ENCODE results near the gene CTSZ. TPM values are rescaled to one million over a fixed set of nuclear protein-coding genes. Genes with fewer than 3 reads are reported as not detected.
"Not testable (repeated sequence)": the region's sequence is repeated elsewhere in the genome, so short reads cannot be mapped to it uniquely, and the experiment has no call there.

Gene CTSZ
- polyA plus RNA-seq, 6 donors from 2014 or later: 15.7 to 39.6 (median 25.4) TPM

DNA sequence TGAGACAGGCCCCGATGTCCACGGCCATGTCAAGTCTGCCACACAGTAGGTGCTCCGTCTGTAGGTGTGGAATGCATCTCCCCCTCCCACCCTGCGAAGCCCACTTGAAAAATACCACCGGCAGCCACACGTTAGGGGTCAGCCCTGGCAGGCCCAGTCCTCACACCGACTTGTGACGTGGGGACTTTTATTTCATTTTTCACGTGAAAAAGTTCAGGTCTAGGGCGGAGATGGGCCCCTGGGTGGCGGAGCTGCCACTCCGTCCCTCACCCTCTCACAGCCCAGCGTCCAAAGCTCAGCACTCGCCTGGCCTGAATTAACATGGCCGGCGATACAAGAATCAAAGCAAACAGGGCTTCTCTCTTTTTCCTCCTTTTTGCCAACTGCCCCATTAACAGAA is 8.4 kb upstream of the CTSZ start:
- Mint-ChIP-seq H3K4me1 (peaks cover 48 to 52% (median 49%) of the 10 kb centered on the region in 3 donors), H3K4me3 (peak overlapping the region in 1 of 8 donors; percentile 74), H3K27me3 (no peaks in the 10 kb centered on the region), H3K9me3 (no peaks in the 10 kb centered on the region), H3K36me3 (peaks cover 0 to 5% of the 10 kb centered on the region in 2 donors), H3K27ac (no peak overlapping the region)
- DNase-seq (no peak), ATAC-seq (ENCODE audit: low read depth in 2 of 2) (no peak)

DNA sequence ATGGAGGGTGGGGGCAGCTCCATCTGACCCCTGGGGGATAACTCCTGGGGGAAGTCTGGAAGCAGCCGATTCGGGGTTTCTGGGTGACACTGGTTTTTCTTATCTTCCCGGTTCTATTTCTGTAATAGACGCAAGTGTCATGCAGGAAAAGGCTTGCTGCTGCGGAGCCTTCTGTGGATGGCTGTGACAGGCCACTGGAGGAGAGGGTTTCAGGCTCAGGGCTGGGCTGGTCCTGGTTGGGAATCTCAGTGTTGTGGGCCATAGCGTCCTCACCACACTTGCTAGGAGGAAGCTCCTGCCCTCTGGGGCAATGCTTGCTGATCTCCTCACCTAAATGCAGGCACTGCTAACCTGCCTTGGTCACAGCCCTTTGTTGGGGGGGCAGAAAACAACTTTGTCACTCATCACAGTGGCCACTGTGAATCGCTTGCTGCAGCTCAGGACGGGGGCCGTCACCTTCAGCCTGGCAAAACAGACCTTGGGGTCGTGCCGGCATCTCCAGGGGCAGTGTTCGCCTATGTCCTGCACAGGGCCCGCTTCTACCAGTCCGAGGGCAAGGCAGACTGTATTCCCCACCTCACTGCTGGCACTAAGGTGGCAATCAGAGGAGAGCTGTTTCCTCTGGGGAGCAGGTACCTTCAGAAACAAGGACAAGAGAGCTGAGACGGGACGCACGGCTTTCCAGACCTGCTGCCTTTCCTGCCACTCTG is 7.8 kb upstream of the CTSZ start:
- no peak for DNase-seq
- H3K4me1 Mint-ChIP-seq: peaks cover 49 to 57% (median 54%) of the 10 kb centered on the region in 3 donors
- H3K27me3 Mint-ChIP-seq: no peaks in the 10 kb centered on the region
- H3K36me3 Mint-ChIP-seq: peaks cover 0 to 5% of the 10 kb centered on the region in 2 donors
- peak overlapping the region in 4 of 6 donors; percentile 16 to 76 (median 70) for H3K27ac Mint-ChIP-seq
- H3K9me3 Mint-ChIP-seq: no peaks in the 10 kb centered on the region
- H3K4me3 Mint-ChIP-seq: peak overlapping the region in 1 of 8 donors; percentile 41
- ATAC-seq (ENCODE audit: low read depth in 2 of 2): no peak

DNA sequence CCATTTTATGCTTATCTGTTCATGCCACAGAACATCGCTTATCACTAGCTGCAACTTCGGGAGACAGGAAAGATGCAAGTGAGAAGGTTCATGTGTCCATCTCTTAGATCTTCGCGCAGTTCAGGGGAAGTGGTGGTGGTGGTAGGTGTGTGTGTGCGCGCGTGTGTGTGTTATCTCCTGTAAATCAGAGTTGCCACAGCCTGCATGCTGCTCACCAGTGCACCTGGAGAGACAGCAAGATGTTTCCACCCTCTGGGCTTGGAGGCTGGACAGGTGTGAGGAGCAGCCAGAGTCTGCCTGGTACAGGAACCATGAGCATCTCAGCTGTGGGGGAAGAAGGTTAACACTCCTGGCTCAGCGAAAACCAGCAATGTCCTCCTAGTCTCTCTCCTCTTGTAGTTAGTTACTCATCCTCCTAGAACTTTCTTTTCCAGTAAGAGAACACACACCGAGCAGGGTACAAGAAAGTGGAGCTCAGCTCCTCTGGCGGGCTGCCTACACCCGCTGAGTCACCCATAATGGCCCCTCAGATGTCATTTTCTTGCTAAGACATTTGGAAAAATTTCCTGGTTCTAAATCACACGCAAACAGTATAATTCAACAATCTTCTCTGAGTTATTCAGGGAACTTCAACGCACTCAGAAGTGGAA is 7.0 kb upstream of the CTSZ start:
- Mint-ChIP-seq H3K27ac (peak overlapping the region in 4 of 6 donors; percentile 16 to 76 (median 62)), H3K4me3 (peak overlapping the region in 5 of 8 donors; percentile 3 to 62 (median 37)), H3K4me1 (peaks cover 52 to 62% (median 62%) of the 10 kb centered on the region in 3 donors), H3K9me3 (no peaks in the 10 kb centered on the region), H3K36me3 (peaks cover 0 to 5% of the 10 kb centered on the region in 2 donors), H3K27me3 (no peaks in the 10 kb centered on the region)
- DNase-seq (no peak), ATAC-seq (ENCODE audit: low read depth in 2 of 2) (no peak)

DNA sequence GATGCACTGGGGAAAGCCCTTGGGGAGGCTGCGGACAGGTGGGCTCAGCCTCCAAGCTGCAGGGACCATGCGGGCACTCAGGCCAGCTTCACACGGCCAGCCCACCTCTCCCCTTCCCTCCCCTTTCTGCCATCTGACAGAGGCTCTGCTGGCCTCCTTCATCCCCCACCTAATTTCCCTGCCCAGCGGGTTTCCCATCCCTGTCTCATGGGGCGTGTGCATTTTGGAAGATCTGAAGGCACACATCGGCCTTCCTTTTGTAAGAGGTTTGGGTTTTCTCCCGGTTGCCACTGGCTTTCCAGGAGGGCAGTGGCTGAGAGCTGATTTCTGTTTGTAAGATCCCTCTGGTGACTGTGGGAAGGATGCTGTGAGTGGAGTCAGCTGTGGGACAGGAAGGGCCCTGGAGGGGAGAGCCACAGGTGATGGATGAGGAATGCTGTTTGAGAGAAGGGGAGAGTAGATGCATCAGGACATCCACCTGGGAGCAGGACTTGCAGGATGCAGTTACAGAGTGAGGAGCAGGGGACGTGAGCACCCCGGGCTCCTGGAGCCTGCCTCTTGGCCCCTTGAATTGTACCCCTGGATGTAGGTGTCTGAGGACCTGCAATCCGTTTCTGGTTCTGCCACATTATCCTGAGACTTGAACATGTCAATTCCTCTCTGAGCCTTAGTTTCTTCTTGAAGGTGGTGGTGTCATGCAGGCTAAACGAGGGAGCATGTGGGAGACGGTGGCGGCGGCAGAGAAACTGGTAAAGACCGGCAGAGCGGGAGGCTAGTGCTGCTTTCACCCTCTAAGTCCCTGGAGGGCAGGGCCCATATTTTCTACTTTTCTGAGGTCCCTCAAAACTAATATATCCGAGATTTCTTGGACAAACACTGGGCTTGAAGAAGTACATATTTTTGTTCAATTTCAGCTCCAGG is 6.2 kb upstream of the CTSZ start:
- no peak for DNase-seq
- H3K4me3 Mint-ChIP-seq: peak overlapping the region in 1 of 8 donors; percentile 22
- ATAC-seq (ENCODE audit: low read depth in 2 of 2): no peak
- H3K36me3 Mint-ChIP-seq: peaks cover 0 to 5% of the 10 kb centered on the region in 2 donors
- no peaks in the 10 kb centered on the region for H3K9me3 Mint-ChIP-seq
- peak overlapping the region in 4 of 6 donors; percentile 16 to 92 (median 26) for H3K27ac Mint-ChIP-seq
- H3K27me3 Mint-ChIP-seq: no peaks in the 10 kb centered on the region
- peaks cover 56 to 69% (median 66%) of the 10 kb centered on the region in 3 donors for H3K4me1 Mint-ChIP-seq

DNA sequence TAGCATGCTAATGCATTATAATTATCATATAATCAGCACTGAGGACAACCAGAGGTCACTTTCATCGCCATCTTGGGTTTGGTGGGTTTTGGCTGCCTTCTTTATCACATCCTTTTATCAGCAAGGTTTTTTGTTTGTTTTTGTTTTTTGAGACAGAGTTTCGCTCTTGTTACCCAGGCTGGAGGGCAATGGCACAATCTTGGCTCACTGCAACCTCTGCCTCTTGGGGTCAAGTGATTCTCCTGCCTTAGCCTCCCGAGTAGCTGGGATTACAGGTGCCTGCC is 4.8 kb upstream of the CTSZ start:
- H3K4me1 Mint-ChIP-seq: peaks cover 46 to 66% (median 62%) of the 10 kb centered on the region in 3 donors
- not testable (repeated sequence) for H3K4me3 Mint-ChIP-seq

DNA sequence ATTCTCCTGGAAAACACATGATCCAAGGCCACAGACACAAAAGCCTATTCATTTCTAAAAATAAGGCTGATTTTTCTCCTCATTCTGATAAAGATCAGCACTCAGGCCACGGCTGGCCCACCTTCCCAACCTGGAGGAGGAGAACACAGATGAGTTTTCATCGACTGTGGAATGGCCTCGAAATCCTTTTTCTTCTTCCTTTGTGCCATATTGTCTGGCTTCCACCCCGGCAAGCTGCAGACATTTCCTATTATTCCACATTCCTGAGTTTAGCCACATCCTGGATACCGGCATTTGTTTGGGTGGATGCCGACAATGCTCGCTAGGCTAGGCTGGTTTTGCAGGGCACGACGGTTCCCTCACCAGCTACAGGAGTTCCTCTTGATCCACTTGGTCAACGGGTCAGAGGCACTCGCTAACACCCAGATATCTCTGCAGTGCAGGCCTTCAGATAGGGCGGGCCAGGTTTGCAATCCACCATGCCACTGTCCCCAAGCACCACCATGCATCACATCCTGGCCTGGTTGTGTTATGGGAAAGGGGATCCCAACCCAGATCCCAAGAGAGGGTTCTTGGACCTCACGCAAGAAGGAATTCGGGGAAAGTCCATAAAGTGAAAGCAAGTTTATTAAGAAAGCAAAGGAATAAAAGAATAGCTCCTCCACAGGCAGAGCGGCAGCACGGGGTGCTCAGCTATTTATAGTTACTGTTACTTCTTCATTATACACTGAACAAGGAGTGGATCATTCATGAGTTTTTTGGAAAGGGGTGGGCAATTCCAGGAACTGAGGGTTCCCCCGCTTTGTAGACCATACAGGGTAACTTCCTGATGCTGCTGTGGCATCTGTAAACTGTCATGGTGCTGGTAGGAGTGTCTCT is 4.2 kb upstream of the CTSZ start:
- H3K9me3 Mint-ChIP-seq: no peaks in the 10 kb centered on the region
- DNase-seq (no peak), ATAC-seq (ENCODE audit: low read depth in 2 of 2) (no peak)
- no peaks in the 10 kb centered on the region for H3K27me3 Mint-ChIP-seq
- H3K36me3 Mint-ChIP-seq: peaks cover 0 to 5% of the 10 kb centered on the region in 2 donors
- peak overlapping the region in 2 of 6 donors; percentile 20 to 27 for H3K27ac Mint-ChIP-seq
- H3K4me1 Mint-ChIP-seq: peaks cover 40 to 60% (median 57%) of the 10 kb centered on the region in 3 donors
- H3K4me3 Mint-ChIP-seq: peak overlapping the region in 1 of 8 donors; percentile 32

More for the DNA sequence above, 4.8 kb upstream of the CTSZ start:
- H3K9me3 Mint-ChIP-seq; H3K36me3 Mint-ChIP-seq; DNase-seq; H3K27me3 Mint-ChIP-seq; ATAC-seq (ENCODE audit: low read depth in 2 of 2): not testable (repeated sequence)
- H3K27ac Mint-ChIP-seq: peak overlapping the region in 1 of 6 donors; percentile 86

DNA sequence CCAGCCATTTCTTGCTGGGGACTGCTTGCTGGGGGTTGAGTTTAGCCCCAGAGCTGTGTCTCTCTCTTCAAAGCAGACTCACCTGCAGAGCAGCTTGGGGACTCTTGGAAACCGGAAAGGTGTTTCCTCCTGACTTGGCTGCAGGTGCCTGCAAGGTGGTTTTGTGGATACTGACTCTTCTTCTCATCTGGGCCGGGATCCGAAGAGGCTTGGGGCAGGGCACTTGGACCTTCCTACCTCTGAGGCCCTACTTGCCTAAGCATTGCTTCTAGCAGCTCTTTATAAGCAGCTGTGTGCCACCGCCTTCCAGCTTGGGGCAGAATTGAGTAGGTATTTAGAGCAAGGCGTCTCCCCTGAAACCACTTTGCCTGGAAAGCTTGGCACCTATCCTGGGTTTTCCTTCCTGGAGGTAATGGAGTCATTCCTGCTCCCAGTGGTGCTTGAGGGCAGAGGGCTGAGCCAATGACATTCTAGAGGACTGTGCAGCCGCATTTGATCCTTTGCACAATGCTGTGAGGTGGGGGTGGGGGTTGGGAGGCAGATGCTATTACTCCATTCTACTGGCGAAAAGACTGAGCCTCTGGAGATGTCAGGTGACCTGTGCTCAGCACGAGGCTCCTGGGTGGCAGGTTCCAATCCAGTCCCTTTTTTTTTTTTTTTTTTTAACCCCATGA is 3.4 kb upstream of the CTSZ start:
- H3K27ac Mint-ChIP-seq: peak overlapping the region in 1 of 6 donors; percentile 24
- ATAC-seq (ENCODE audit: low read depth in 2 of 2): no peak
- peaks cover 0 to 5% of the 10 kb centered on the region in 2 donors for H3K36me3 Mint-ChIP-seq
- H3K4me3 Mint-ChIP-seq: peak overlapping the region in 1 of 8 donors; percentile 66
- H3K27me3 Mint-ChIP-seq: no peaks in the 10 kb centered on the region
- peaks cover 38 to 59% (median 57%) of the 10 kb centered on the region in 3 donors for H3K4me1 Mint-ChIP-seq
- no peak for DNase-seq
- no peaks in the 10 kb centered on the region for H3K9me3 Mint-ChIP-seq

DNA sequence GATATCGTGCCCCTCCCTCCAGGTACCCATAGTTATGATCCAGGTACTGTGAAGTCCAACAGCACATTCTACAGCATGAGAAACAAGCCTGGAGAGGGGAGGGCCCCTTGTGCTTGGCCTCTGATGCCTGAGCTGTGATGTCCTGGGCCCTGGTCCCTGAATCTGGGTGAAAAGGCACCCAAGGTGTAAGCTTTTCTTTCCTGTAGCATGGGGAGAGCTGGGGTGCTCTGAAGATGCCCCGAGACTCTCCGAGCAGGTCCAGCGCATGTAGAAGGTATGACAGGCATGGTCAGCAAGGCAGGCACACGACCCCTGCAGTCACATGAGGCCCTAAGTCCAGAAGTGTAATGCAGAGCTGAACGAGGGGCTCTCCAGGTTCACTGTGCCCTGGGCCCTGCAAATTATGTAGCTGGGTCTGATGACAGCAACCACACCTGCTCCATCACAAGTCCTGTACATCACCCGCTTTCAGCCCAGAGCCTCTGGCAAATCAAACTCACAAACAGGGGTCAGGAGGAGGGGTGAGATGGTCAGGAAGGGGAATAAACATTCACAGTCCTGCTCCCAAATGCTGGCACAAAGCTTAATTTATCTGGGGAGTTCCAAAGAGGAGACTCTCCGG is 1.8 kb upstream of the CTSZ start:
- H3K27ac Mint-ChIP-seq: peak overlapping the region; percentile 92 to 99 (median 98)
- ATAC-seq (ENCODE audit: low read depth in 2 of 2) (no peak), DNase-seq (no peak)

DNA sequence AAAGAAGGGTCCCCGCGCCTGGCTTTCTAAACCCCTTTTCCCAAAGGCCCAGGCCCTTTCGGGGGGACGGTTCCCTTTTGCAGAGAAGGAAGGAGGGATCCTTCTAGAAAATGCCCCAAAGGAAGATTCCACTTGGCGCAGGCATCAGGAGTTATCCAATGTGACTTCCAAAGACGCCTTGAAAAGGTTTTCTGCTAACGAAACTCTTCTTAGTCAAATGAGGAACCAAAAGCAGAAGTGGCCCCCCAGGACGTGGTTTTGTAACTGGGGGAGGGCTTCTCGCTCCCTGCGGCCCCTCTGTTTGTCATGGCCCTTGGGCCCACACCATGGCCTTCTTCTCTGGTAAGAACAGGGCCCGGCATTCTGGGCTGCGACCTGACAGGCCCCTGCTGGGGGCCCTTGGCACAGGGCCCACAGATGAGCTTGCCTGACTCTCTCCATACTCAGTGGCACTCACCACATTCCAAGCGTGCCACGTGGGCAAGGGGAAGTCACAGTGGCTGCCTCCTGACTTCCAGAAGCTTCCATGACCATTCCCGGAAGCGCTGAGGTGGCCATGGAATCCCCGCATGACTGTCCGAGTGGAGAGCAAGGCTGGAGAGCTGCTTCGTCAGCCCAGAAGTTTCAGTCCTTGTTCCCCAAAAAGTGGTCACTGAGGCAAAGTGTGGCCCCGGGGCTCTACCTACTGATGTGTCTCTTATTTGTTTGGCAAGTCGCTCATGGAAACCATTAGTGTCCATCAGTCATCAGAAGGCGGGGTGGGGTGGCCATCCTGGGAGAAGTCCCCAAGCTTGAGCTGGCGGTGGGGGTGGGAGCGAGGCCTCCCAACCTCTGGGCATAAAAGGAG is 834 bp upstream of the CTSZ start:
- no peaks in the 10 kb centered on the region for H3K9me3 Mint-ChIP-seq
- H3K4me1 Mint-ChIP-seq: peaks cover 50 to 75% (median 64%) of the 10 kb centered on the region in 3 donors
- DNase-seq: peak; percentile 87
- H3K4me3 Mint-ChIP-seq: peak overlapping the region; percentile 88 to 100 (median 98)
- H3K27ac Mint-ChIP-seq: peak overlapping the region; percentile 92 to 99 (median 98)
- no peaks in the 10 kb centered on the region for H3K27me3 Mint-ChIP-seq
- ATAC-seq (ENCODE audit: low read depth in 2 of 2): peak; percentile 30 to 36
- peaks cover 0 to 15% of the 10 kb centered on the region in 2 donors for H3K36me3 Mint-ChIP-seq

More for the DNA sequence above, 1.8 kb upstream of the CTSZ start:
- Mint-ChIP-seq H3K4me3 (peak overlapping the region in 5 of 8 donors; percentile 5 to 100 (median 95)), H3K9me3 (no peaks in the 10 kb centered on the region), H3K36me3 (peaks cover 0 to 11% of the 10 kb centered on the region in 2 donors), H3K4me1 (peaks cover 48 to 69% (median 64%) of the 10 kb centered on the region in 3 donors), H3K27me3 (no peaks in the 10 kb centered on the region)

DNA sequence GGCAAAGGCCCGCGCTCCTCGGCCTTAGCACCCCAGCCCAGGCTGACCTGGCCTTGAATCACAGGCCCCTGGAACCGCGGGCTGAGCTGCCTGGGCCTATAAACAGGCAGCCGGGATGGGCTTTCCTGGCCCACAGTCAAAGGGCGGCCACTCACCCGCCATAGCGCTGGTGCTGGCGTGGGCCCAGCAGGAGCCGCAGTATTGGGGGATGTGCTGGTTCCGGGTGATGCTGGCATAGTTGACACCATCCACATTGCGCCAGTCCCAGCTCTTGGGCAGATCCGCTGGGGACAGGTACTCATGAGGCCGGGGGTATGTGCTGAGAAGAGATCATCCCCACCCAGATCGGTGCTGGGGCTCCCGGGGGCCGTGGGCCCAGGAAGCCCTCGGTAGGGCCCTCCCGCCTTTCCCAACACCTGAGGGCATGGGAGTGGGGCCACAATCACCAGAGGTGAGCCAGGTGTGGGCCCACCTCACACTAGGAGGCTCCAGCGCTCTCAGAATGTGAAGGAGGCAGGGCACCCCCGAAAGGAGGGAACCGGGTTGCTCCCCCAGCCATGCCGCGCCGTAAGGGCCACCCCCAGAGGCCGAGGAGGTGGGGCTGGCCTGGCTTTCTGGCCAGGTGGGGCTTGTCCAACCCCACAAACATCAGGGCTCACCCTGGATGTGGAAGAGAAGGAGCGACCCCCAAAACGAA is 739 bp downstream of the CTSZ start:
- ATAC-seq (ENCODE audit: low read depth in 2 of 2): no peak
- Mint-ChIP-seq H3K4me1 (peaks cover 50 to 83% (median 75%) of the 10 kb centered on the region in 3 donors), H3K4me3 (peak overlapping the region; percentile 88 to 100 (median 96)), H3K9me3 (no peaks in the 10 kb centered on the region), H3K27ac (peak overlapping the region; percentile 24 to 100 (median 97)), H3K36me3 (peaks cover 0 to 23% of the 10 kb centered on the region in 2 donors), H3K27me3 (no peaks in the 10 kb centered on the region)
- no peak for DNase-seq
